Dermis blood vessel endothelial cell (primary cell): ENCODE results near the gene LCN10. TPM values are rescaled to one million over a fixed set of nuclear protein-coding genes. Genes with fewer than 3 reads are reported as not detected.
"Not testable (repeated sequence)": the region's sequence is repeated elsewhere in the genome, so short reads cannot be mapped to it uniquely, and the experiment has no call there.

Experiments used
- DNase-seq: peaks from one replicate; pipeline ENCODE4 v3.0.0; 2010
- total RNA-seq: library from RNA; depleted of rRNA; stranded (reverse); fragments of >200 nt; gene quantifications from 2 replicates; pipeline ENCODE4 v1.2.3, GENCODE V29; 2014

Gene LCN10
- 0.05 TPM in 1 of 2 replicates, not detected in the other for total RNA-seq

- DNase-seq: peak; percentile 35
Observed at GRCh38 chr9:136742591-136743391, at the start of gene LCN10. TSS of gene LCN10 (minus strand) at chr9:136742940. CDS start at chr9:136742903, 37 bp downstream.

- DNase-seq: peak; percentile 43
Observed at GRCh38 chr9:136791516-136792276, 49.0 kb upstream of the LCN10 start.

- peak; percentile 99 for DNase-seq
Observed at GRCh38 chr9:136790640-136791515, 48.1 kb upstream of the LCN10 start, which contains the start of gene TMEM141. TSS of gene TMEM141 (plus strand) at chr9:136791344. CDS start at chr9:136791371, 27 bp downstream.

- DNase-seq: no peak
Observed at GRCh38 chr9:136789523-136789937, 46.8 kb upstream of the LCN10 start.

- DNase-seq: not testable (repeated sequence)
Observed at GRCh38 chr9:136788644-136789522, 46.1 kb upstream of the LCN10 start.

- DNase-seq: peak; percentile 81
Observed at GRCh38 chr9:136787690-136788400, 45.1 kb upstream of the LCN10 start.

- DNase-seq: not testable (repeated sequence)
Observed at GRCh38 chr9:136786983-136787382, 44.2 kb upstream of the LCN10 start.

- no peak for DNase-seq
Observed at GRCh38 chr9:136786451-136786850, 43.7 kb upstream of the LCN10 start.

GRCh38 chr9:136785565-136786355 lies 43.0 kb upstream of the LCN10 start:
- not testable (repeated sequence) for DNase-seq

- DNase-seq: no peak
Observed at GRCh38 chr9:136784997-136785361, 42.2 kb upstream of the LCN10 start.

GRCh38 chr9:136784249-136784996 lies 41.7 kb upstream of the LCN10 start:
- peak; percentile 59 for DNase-seq

GRCh38 chr9:136782452-136782851 lies 39.7 kb upstream of the LCN10 start:
- DNase-seq: no peak

GRCh38 chr9:136779808-136780207 lies 37.1 kb upstream of the LCN10 start:
- DNase-seq: no peak

- DNase-seq: no peak
Observed at GRCh38 chr9:136777359-136777758, 34.6 kb upstream of the LCN10 start.

GRCh38 chr9:136776947-136777346 lies 34.2 kb upstream of the LCN10 start:
- no peak for DNase-seq

GRCh38 chr9:136775191-136775590 lies 32.5 kb upstream of the LCN10 start:
- DNase-seq: no peak

- no peak for DNase-seq
Observed at GRCh38 chr9:136774416-136775045, 31.8 kb upstream of the LCN10 start.

GRCh38 chr9:136773386-136774044 lies 30.8 kb upstream of the LCN10 start:
- peak; percentile 62 for DNase-seq
